HepG2 (cell line): ENCODE data around the gene SPECC1L. TPM values are rescaled to one million over a fixed set of nuclear protein-coding genes. Genes with fewer than 3 reads are reported as not detected.

Source experiments
- ARID4A ChIP-seq: sonication (generic); formaldehyde crosslinking; IDR thresholded peaks from 2 replicates; pipeline ENCODE4 v1.5.0; 2020; ENCODE audit warnings: mild to moderate bottlenecking, missing genetic modification reagents, borderline replicate concordance
- FOXP1 ChIP-seq, 2 experiments: fragments of 450-650 bp in 1 of 2; IDR thresholded peaks; 2 replicates each; pipeline ENCODE4 v1.6.1; 2017 to 2018; ENCODE audit warnings: antibody characterized with exemption in 1 of 2
- FOXP4 ChIP-seq: sonication (generic); formaldehyde crosslinking; IDR thresholded peaks from 2 replicates; pipeline ENCODE4 v1.4.0; 2020; ENCODE audit warnings: missing genetic modification reagents
- MTA3 ChIP-seq: sonication (generic); formaldehyde crosslinking; IDR thresholded peaks from 2 replicates; pipeline ENCODE4 v1.4.0; 2020; ENCODE audit warnings: missing genetic modification reagents
- MTF2 ChIP-seq: sonication (generic); formaldehyde crosslinking; IDR thresholded peaks from 2 replicates; pipeline ENCODE4 v1.5.0; 2020; ENCODE audit warnings: missing genetic modification reagents, borderline replicate concordance
- UBTF ChIP-seq: sonication (generic); formaldehyde crosslinking; IDR thresholded peaks from 2 replicates; pipeline ENCODE4 v1.4.0; 2020; ENCODE audit warnings: mild to moderate bottlenecking, missing genetic modification reagents
- ZFP82 ChIP-seq: sonication (generic); formaldehyde crosslinking; IDR thresholded peaks from 2 replicates; pipeline ENCODE4 v1.5.1; 2020; ENCODE audit warnings: mild to moderate bottlenecking, missing genetic modification reagents, borderline replicate concordance
- polyA plus RNA-seq, 8 experiments: library from polyadenylated mRNA; depleted of rRNA in 3 of 8; stranded (reverse) in 7 of 8; unstranded in 1 of 8; fragments of >200 nt; fragmentation: Illumina TruSeq in 4 of 8; extraction: Trizol in 4 of 8; gene quantifications; 2 replicates each; pipeline versions ENCODE4 v1.2.1 to v1.2.3, GENCODE V29; 2011 to 2016; ENCODE audit warnings: low read depth in 4 of 8, missing spikeins in 1 of 8, mixed read lengths in 1 of 8; ENCODE audit not compliant: insufficient read depth in 1 of 8
- total RNA-seq, 5 experiments: library from RNA; depleted of rRNA; stranded (reverse); fragments of >200 nt; fragmentation: Illumina TruSeq; extraction: Trizol; gene quantifications; 2 replicates each; pipeline ENCODE4 v1.2.3, GENCODE V29; 2016; ENCODE audit warnings: low read depth in 1 of 5
- TF ChIP-seq, protein P1 (sequence below): sonication (generic); formaldehyde crosslinking; IDR thresholded peaks from 2 replicates; pipeline ENCODE4 v1.4.0; 2020; ENCODE audit warnings: missing genetic modification reagents

Gene SPECC1L
- total and polyA plus RNA-seq, 2 of the 13 experiments (the other 11 are each of a cell fraction or from before 2014, with no cell fraction given): 14.1 to 30.3 TPM

DNA sequence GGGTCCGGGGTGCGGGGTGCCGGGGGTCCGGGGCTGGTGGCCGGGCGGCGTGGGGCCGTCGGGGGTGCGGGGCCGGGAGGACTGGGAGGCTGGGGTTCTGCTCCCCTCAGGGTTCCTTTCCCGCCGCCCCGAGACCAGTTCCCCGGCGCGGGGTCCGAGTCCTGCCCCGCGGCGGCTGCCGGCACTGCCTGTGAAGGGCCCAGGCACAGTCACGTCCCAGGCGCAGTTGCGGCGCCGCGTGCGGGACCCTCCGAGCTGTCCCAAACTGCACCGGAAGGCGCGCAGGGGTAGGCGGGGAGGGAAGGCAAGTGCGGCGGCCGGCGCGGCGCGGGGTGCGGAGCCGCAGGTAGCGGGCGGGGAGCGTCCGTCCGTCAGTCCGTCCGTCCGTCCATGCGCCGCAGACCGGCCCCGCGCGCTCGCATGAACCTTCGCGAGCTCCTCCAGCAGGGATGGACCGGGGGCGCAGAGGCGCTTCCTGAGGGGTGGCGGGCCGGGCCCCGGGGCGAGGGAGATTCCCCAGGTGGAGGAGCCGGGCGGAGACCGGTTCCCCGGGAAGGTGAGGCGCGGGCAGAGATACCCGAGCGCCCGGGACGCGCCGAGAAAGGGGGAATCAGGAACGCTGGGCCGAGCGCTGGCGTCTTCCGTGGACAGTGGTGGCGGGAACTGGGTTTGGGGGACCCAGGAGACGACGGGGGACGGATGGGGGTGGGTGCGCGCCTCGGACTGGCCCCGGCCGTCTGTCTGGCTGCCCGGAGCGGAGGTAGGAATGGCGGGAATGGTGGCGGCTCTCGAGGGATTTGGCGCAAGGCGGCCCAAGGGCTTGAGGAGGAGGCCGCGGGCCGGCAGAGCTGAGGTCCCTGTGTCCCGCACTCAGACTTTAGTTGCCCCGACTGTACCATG lies 153.6 kb downstream of the SPECC1L start (continued):
- TF ChIP-seq FOXP4 (CRISPR knock-in tag) (no peak), FOXP1 (IDR thresholded peaks at IDR 0.05) (no peak), FOXP1 (CRISPR knock-in tag; IDR thresholded peaks at IDR 0.05) (no peak), ARID4A (CRISPR knock-in tag) (peak; percentile 46; the same call in 1 of the 2 replicates), UBTF (CRISPR knock-in tag) (peak; percentile 89), MTF2 (CRISPR knock-in tag) (0 out of 2 replicates have a peak, but pooled peaks have one; percentile 61), ZFP82 (CRISPR knock-in tag) (peak; percentile 24; the same call in 1 of the 2 replicates), MTA3 (CRISPR knock-in tag) (no peak)
- TF ChIP-seq, protein P1, sequence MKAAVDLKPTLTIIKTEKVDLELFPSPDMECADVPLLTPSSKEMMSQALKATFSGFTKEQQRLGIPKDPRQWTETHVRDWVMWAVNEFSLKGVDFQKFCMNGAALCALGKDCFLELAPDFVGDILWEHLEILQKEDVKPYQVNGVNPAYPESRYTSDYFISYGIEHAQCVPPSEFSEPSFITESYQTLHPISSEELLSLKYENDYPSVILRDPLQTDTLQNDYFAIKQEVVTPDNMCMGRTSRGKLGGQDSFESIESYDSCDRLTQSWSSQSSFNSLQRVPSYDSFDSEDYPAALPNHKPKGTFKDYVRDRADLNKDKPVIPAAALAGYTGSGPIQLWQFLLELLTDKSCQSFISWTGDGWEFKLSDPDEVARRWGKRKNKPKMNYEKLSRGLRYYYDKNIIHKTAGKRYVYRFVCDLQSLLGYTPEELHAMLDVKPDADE (CRISPR knock-in tag): no peak
